GM12891 (cell line): ENCODE measurements around the gene CSPG4.

ENCODE experiments used
- POLR2A ChIP-seq: IDR thresholded peaks from 2 replicates; pipeline ENCODE4 v1.6.1; 2011; ENCODE audit warnings: low read depth, low read length, control low read depth
- POLR2AphosphoS5 ChIP-seq: IDR thresholded peaks from 2 replicates; pipeline ENCODE4 v1.6.1; 2011; ENCODE audit warnings: low read depth, low read length, control low read depth
- SPI1 ChIP-seq: IDR thresholded peaks from 2 replicates; pipeline ENCODE4 v1.6.1; 2011; ENCODE audit warnings: low read depth, low read length, control low read depth
- TAF1 ChIP-seq: IDR thresholded peaks from 2 replicates; pipeline ENCODE4 v1.6.1; 2011; ENCODE audit warnings: low read depth, low read length, control low read depth

GRCh38 chr15:75659928-75660645 lies 52.6 kb downstream of the CSPG4 start:
- TF ChIP-seq POLR2AphosphoS5 = no peak
- TF ChIP-seq TAF1 = no peak
- TF ChIP-seq POLR2A = no peak
- TF ChIP-seq SPI1 = no peak
